ENCODE data around the gene TRIM45.
"Not testable (repeated sequence)": the region's sequence is repeated elsewhere in the genome, so short reads cannot be mapped to it uniquely, and the experiment has no call there.

Gene TRIM45, protein sequence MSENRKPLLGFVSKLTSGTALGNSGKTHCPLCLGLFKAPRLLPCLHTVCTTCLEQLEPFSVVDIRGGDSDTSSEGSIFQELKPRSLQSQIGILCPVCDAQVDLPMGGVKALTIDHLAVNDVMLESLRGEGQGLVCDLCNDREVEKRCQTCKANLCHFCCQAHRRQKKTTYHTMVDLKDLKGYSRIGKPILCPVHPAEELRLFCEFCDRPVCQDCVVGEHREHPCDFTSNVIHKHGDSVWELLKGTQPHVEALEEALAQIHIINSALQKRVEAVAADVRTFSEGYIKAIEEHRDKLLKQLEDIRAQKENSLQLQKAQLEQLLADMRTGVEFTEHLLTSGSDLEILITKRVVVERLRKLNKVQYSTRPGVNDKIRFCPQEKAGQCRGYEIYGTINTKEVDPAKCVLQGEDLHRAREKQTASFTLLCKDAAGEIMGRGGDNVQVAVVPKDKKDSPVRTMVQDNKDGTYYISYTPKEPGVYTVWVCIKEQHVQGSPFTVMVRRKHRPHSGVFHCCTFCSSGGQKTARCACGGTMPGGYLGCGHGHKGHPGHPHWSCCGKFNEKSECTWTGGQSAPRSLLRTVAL

GRCh38 chr1:117121589-117122329 is at the start of gene TRIM45:
Gene TRIM45 (minus strand): TSS chr1:117121749. CDS start chr1:117121201, 548 bp downstream.
- DNase-seq = peak; percentile 71

DNA sequence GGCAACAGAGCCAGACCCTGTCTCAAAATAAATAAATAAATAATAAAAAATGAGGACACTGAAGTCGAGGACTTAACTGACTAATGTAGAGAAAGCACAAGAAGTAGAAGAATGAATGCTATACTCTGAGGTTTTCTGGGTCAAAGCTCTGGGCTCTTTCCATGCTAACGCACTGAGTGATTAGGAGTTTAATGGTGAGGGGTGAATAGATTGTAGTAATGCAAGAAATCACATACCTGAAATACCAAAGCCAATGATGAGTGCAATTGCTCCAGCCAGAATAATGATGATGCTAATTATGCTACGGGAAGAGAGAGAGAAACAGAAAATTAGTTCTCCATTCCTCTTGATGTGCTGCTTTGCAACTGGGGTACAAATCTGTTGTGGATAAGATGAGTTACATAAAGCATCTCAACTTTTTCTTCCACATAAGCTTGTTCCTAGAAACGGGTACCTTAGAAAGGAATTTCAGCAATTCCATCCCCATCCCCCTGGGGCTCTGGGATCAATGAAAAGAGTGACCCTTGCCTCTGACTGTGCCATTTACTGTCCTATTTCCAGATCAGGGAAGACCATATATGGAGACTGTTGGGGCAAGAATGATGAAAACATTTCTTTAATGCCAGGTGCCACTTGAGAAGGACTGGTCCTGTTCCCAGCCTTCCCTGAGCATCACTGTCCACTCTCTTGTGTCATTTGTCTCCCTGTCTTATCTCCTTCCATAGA is 48.5 kb upstream of the TRIM45 start:
- DNase-seq = no peak

GRCh38 chr1:117167402-117167801 is 45.9 kb upstream of the TRIM45 start:
- no peak for DNase-seq

DNA sequence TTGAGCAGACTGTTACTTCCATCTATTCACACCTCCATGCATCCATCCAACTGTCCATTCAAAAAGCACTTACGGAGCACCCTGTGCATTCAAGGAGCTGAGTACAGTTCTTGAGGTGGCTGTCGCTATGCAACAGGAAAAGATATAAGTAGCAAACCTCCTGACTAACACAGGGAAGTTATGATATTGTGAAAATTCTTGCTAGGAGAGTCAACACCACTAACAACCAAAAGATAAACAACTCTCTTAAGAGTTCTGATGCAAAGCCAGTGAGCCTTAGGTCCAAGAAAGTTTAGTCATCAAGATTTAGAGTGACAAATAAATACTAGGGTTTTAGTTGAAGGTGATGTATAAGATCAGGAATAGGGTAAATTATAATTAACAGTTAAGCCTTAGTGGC is 44.5 kb upstream of the TRIM45 start:
- no peak for DNase-seq

- no peak for DNase-seq
Observed at GRCh38 chr1:117164209-117164608, 42.7 kb upstream of the TRIM45 start.

DNA sequence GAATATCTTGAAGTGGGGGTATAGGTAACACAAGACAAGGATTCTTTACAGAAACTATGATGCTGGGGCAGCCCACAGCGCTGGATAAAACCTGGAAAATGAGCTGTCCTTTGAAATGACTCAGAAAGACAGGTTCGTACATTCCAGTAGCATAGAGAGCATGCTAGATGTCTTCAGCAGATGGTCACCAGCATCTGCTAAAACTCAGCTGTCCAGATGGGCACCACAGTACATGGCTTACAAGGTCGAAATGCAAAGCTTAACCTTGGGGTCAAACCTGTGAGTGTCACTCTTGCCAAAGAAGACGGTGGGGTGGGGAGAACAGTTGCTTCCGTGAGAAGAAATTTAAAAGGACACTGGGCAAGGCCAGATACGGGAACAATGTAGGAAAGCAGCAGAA is 41.3 kb upstream of the TRIM45 start:
- no peak for DNase-seq

- DNase-seq = no peak
Observed at GRCh38 chr1:117161887-117162286, 40.3 kb upstream of the TRIM45 start.

GRCh38 chr1:117151305-117151704 is 29.8 kb upstream of the TRIM45 start:
- DNase-seq = not testable (repeated sequence)

- DNase-seq = no peak
Observed at GRCh38 chr1:117150316-117150715, 28.8 kb upstream of the TRIM45 start.

GRCh38 chr1:117147856-117148588 is 26.5 kb upstream of the TRIM45 start:
- no peak for DNase-seq

- DNase-seq = no peak
Observed at GRCh38 chr1:117147341-117147831, 25.8 kb upstream of the TRIM45 start.

DNA sequence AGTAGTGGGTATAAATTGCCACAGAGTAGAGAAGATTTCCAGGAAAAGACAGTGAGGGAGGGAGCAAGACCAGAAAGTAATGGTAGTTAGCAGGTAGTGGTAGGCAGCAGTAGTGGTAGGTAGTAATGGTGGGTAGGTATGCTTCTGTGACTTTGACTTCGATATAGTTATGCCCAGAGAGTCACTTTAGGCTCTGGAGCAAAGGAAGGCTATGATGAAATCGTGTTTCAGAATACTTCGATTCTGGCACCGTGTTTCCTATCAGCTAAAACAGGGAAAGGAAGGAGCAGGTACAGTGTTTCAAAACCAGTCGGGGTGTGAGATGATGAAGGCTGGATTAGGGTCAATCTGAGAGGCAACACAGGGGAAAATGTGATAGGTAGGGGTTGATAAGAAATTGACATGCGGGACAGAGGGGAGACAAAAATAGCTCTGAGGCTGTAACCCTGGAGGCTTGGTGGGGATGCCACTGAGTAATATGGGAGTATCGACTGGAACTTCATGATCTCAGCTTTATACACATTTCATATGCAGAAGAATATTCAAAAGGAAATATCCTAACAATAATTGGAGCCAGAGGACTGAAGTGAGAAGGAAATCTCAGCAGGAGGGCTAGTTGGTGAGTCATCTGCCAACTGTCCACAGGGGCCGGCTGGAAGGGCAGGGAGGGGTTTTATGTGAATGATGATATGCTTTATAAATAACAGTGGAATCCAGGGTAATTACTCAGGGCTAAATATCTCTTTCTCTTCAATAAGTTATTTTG is 25.2 kb upstream of the TRIM45 start:
- DNase-seq = no peak

GRCh38 chr1:117146072-117146471 is 24.5 kb upstream of the TRIM45 start:
- DNase-seq = no peak

DNA sequence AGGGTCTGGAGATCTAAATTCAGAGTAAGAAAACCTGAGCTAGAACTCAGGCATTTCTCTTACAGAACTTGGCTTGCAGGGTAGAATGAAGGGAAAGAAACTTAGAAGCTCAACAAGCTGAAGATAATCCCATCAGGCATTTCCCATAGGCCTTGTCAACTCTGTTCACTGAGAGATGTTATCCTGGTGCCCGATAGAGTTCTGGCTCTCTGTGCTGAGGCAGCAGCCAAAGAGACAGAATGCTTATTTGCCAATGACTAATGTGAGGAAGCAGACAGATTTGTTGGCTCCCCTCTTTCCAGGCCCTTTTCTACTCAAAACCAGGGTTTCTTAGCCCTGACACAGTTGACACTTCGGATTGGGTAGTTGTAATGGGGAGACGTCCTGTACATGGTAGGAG is 22.3 kb upstream of the TRIM45 start:
- DNase-seq = no peak

GRCh38 chr1:117143172-117143571 is 21.6 kb upstream of the TRIM45 start:
- DNase-seq = no peak

- no peak for DNase-seq
Observed at GRCh38 chr1:117142200-117142599, 20.7 kb upstream of the TRIM45 start.

GRCh38 chr1:117138561-117138960 is 17.0 kb upstream of the TRIM45 start:
- no peak for DNase-seq

- DNase-seq = no peak
Observed at GRCh38 chr1:117138106-117138505, 16.6 kb upstream of the TRIM45 start.

DNA sequence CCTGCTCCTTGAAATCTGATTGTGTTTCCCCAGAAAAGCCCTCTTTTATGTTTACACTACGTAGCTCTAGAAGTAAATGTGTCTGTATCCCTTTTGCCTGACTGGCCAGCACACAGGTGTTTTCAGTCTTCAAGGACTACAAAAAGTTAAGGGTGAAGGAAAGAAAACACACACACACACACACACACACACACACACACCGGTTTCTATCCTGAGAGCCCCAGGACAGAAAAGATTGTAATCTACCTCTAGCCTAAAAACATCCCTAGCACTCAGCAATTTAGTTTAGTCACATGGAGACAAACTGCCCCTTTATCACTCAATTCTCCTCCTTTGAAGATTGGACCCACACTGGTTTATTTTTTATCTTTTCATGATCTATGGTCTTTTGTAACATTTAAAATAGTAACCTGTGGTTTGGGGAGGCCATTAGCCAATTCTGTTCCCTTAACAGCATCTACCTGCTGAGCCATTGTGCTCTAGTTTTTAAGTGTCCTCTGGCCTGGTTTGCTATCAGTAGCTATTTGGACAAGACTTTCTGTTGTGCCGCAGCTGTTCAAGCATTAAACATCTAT is 15.8 kb upstream of the TRIM45 start:
- no peak for DNase-seq

- no peak for DNase-seq
Observed at GRCh38 chr1:117136749-117137148, 15.2 kb upstream of the TRIM45 start.

GRCh38 chr1:117135329-117135728 is 13.8 kb upstream of the TRIM45 start:
- no peak for DNase-seq
